Middle frontal gyrus (tissue), 1 donor: Measurements from ENCODE around the gene PTGER1.
A peak's percentile ranks its signal among the peaks of the same experiment; 100 is the strongest.

Source experiments
- DNase-seq: peaks from one replicate; pipeline ENCODE4 v3.0.0-alpha.2; 2015; ENCODE audit warnings: low spot score; ENCODE audit errors: extremely low spot score

PTGER1 gene

GRCh38 chr19:14442891-14443631 lies 32.1 kb downstream of the PTGER1 start:
- DNase-seq: peak; percentile 56

- DNase-seq: no peak
These were observed 33.9 kb downstream of the PTGER1 start for GRCh38 chr19:14441041-14441938.

GRCh38 chr19:14440049-14440448 lies 35.1 kb downstream of the PTGER1 start:
- no peak for DNase-seq

GRCh38 chr19:14439014-14439413 lies 36.1 kb downstream of the PTGER1 start:
- no peak for DNase-seq

- DNase-seq: no peak
These were observed 37.5 kb downstream of the PTGER1 start for GRCh38 chr19:14437578-14438140.

GRCh38 chr19:14435320-14436050 lies 39.7 kb downstream of the PTGER1 start:
- no peak for DNase-seq

GRCh38 chr19:14434543-14435319 lies 40.4 kb downstream of the PTGER1 start:
- DNase-seq: no peak

GRCh38 chr19:14433554-14434501 lies 41.3 kb downstream of the PTGER1 start:
- no peak for DNase-seq

- no peak for DNase-seq
These were observed 42.2 kb downstream of the PTGER1 start, which contains the start of gene PKN1 for GRCh38 chr19:14432791-14433553. Gene PKN1, plus strand, starts transcription at chr19:14433306. Its CDS starts 216 bp downstream, at chr19:14433522.

- no peak for DNase-seq
These were observed 44.4 kb downstream of the PTGER1 start for GRCh38 chr19:14430712-14431111.

- DNase-seq: no peak
These were observed 46.2 kb downstream of the PTGER1 start for GRCh38 chr19:14428882-14429416.

GRCh38 chr19:14427461-14427860 lies 47.7 kb downstream of the PTGER1 start:
- no peak for DNase-seq

GRCh38 chr19:14425696-14426138 lies 49.4 kb downstream of the PTGER1 start:
- DNase-seq: no peak
